GM19455 (cell line): Measurements from ENCODE around the gene ATP5IF1.
A peak's percentile ranks its signal among the peaks of the same experiment; 100 is the strongest.

Source experiments
- ATAC-seq: cut with Tn5 transposase; IDR thresholded peaks from one replicate; pipeline ENCODE4 v1.9.1; 2021; ENCODE audit not compliant: unreplicated experiment

ATP5IF1 gene

DNA sequence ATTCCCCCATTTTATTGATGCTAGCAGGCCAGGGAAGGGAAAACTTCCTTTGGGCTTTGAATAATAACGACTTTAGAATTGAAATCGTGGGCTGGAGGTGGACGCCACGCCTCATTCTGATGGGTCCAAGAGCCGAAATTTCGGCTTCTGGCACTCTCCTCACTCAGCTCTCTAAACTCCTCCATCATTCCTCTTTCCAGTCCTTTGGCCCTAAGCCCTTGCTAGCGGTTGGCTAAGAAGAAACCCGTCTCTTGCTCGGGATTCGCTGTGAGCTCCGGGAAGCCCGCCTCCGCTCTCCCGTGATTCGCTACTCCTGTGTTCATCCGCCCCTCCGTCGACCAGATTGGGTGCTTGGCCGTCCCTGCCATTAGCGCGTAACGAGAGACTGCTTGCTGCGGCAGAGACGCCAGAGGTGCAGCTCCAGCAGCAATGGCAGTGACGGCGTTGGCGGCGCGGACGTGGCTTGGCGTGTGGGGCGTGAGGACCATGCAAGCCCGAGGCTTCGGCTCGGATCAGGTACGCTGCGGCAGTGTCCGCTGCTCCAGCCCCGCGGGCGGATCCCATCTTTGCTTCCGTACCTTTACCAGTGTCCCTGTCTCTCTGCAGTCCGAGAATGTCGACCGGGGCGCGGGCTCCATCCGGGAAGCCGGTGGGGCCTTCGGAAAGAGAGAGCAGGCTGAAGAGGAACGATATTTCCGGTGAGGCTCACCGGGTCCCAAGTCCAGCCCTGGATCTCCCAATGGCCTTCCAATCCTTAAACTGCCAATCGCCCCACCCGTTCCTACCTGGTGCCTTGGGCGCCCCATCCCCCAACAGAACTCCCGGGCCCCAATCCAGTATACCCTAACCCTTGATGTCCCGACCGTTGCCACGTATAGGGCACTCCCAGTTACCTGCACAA lies at the start of gene ATP5IF1:
TSS of gene ATP5IF1 (plus strand) at position 370 of the 901 bp plus-strand sequence. CDS start at position 430, 60 bp downstream.
- peak; percentile 88 for ATAC-seq

DNA sequence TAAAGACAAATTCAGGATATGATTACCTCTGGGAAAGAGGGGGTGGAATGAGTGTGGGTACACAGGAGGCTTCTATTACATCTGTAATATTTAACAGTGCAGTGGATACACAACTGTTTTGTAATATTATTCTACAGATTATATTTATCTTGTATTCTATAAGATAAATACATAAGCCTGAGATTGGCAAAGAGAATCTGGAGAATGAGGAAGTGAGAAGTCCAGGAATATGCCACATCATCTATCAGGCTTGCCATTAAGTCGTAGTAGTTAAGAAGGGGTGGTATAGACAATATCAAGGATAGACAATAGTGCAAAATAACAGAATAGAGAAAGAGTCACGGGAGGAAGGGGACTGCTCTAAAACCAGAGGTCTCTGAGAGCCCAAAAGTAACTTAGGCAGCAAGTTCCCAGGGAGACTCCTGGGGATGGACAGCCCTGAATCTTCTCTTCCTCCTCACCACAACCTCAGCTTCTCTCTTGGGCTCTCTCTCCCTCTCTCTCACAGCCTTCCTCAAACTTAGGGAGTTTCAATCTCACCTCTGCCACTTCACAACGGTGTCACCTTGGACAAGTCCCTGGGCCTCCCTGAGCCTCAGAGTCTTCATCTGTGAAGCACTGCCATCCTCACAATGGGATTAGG lies 45.5 kb upstream of the ATP5IF1 start:
- ATAC-seq = no peak

DNA sequence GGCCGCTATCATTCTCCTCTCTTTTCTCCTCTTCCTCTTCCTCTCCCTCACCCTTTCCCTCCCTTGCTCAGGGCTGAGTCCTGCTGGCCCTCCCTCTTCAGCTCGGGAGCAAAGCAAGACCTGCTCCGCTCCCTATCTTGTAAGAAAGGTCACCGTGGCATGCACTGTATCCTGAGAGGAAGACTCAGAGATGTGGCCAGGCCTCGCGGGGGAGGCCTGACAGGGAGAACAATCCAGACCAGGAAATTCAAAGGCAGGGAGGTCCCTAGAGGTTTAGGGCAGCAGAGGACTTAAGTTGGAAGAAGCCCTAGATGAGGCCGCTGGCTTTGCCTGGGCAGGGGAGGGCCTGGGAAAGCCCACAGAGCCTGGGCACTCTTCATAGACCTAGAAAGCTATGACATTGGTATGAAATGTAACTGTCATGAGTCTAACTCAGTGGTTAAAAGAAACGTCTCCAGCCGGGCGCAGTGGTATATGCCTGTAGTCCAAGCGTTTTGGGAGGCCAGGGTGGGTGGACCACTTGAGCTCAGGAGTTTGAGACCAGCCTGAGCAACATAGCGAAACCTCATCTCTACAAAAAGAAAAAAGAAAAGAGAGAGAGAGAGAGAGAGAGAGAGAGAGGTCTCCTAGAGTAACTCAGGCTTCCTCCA lies 44.8 kb upstream of the ATP5IF1 start:
- ATAC-seq = no peak

GRCh38 chr1:28193701-28194161 lies 42.2 kb upstream of the ATP5IF1 start:
- no peak for ATAC-seq

DNA sequence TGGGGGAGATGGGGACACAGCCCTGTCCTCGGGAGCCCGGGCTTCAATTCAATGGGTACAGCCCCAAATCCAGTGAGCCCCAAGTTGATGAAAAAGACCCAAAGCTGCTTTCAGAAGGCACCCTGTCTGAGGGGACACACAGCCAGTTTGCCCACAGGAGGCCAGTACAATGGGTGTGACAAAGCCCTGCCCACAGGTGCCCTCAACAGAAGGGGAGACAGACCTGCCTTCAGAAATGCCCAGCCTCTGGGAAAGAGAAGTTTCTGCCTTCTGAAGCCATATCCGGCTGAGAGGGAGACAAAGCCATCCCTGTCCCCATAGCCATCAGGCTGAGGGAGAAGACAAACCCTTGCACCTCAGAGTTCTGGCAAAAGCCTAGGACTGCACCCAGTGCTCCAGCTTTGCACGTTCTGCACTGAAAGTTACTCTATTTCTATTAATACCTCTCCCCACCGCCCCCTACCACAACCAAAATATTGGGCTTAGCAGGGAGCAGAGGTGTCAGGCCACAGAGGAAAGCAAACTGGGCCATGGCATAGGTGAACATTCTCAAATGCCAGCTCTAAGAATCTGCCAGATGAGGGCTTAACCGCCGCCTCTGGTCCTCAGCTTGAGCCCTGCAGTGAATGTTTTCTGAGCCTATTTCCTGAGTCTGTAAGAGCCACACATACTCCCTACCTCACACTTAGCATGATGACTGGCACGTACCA lies 41.4 kb upstream of the ATP5IF1 start:
- ATAC-seq = no peak

- ATAC-seq = no peak
Measured at GRCh38 chr1:28195780-28196179, 40.1 kb upstream of the ATP5IF1 start.

DNA sequence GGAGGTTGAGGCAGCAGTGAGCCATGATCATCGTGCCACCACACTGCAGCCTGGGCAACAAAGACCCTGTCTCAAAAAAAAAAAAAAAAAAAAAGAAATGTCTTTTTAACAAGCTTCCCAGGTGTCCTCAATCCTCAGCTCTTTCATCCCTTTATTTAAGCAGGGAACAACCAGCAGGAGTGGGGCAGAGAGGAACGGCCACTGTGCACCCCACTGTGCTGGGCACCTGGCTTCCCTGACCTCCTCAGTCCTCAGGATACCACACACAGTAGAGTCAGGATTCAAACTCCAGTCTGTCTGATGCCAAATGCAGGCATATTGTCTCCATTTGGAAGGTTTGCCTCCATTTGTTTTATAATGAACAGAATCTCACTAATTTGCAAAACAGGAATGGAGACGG lies 39.6 kb upstream of the ATP5IF1 start:
- no peak for ATAC-seq

DNA sequence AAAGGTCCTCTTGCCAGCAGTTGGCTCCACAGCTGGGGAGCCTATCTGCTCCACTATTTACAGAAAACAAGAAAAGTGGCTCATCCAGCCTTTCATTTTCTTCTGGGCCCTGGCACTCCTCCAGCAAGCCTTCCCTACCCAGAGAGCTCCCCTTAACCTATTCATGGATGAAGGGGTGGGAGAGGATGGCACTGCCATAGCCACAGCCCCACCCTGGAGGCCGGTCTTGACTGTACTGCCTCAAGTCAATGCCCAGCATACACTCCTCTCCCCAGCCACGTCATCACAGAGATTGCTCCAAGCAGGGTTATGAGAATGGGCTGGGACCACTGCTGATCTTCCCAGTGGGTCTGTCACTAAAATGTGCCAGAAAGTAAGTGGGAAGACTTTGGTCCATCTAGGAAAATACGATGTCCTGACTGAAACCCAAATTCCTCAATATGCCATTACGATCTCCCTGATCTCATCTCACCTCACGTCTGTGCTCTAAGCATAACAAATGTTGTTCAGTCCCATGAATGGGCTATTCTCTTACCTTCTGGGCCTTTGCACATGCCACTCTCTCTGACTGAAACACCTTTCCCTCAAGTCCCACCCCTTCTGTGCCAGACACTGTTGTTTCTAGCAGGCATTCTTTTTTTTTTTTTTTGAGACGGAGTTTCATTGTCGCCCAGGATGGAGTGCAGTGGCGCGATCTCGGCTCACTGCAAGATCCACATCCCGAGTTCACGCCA lies 38.1 kb upstream of the ATP5IF1 start:
- no peak for ATAC-seq

DNA sequence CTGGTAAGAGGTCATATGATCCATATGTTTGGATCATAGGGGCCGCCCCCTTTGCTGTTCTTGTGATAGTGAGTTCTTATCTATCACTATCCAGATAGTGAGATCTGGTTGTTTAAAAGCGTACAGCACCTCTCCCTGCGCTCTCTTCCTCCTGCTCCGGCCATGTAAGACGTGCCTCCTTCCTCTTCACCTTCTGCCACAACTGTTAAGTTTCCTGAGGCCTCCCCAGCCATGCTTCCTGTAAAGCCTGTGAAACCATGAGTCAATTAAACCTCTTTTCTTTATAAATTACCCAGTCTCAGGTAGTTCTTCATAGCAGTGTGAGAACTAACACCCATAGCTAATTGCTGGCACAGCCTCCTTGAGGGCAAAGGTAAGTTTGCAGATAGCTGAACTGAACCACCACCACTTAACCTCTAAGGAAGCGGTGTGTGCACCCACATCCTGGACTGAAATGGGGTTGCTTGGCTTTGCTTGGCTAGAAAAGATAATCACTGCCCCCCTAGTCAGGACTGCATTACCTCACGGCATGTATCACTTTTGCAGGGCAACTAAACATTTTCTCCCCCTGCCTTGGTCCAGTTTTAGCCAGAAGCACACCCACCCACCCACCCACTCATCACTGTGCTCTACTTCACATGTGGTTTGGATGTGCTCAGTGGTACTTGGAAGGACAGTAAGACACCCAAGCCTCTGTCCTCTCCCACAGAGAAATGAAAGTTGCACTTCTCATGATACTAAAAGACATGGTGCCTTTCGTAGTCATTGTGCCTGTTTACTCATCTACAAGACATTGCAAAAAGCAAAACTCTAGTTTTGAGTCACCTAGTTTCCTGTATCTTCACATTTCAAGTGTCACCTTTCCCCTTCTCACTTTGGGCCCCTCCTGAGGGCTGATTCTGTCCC lies 36.3 kb upstream of the ATP5IF1 start:
- ATAC-seq = peak; percentile 87

DNA sequence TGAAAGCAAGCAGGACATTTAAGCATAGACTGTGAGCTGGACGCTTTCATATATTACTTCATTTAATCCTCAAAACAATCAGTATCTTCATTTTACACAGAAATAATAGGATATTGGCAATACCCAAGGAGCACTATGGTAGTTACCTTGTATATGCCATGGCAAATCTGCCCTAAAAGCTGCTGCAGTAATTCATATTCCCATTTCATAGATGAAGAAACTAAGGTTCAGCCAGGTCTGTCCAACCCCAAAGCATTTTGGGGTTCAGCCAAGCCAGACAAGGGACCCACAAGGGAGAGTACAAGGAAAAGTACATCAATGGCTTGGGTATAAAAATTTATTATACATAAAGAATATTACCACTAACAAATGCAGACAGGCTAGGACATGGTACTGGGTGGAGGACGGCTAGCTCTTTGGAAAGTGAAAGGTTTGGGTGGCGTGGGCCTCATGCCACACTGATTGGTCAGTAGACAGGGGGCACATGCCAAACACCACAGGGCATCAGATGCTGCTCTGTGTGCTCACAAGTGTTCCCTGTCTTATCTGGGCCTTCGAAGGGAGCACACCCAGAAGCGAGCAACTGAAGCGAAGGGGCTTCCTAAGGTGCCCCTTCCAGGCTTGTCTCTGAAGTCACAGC lies 35.6 kb upstream of the ATP5IF1 start:
- no peak for ATAC-seq

DNA sequence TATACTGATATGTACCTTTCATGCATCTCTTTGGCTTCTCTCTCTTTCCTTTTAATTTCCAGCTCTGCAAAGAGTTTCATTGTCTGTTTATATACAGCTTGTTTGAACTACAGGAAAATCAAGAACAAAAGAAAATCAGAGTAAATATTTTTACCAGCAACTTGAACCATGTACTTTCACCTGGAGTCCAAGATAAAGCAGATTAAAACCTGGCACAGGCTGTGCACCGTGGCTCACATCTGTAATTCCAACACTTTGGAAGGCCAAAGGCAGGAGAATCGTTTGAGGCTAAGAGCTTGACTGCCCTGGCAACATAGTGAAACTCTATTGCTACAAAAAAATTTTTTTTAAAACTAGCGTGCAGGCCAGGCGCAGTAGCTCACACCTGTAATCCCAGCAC lies 30.7 kb upstream of the ATP5IF1 start:
- no peak for ATAC-seq

GRCh38 chr1:28208818-28209441 lies 27.0 kb upstream of the ATP5IF1 start:
- ATAC-seq = no peak

DNA sequence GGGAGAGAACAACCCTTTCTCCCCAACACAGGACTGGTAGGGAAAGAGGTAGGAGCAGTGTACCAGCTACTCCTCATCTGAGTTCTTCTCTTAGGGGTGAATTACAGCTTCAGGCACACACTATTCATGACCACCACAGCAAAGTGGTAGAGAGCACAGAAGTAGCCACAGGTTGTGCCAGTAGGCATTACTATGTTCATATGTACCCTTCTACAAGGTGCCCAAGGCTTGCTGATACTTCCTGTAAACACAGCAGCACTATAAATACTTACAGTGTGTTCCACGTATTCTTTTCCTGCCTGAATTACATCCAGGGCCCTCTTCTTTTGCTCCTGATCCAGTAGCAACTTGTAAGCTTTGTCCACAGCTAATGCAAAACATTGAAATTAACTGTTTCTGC lies 26.2 kb upstream of the ATP5IF1 start:
- no peak for ATAC-seq

- ATAC-seq = no peak
Measured at GRCh38 chr1:28213315-28213714, 22.6 kb upstream of the ATP5IF1 start.

- ATAC-seq = no peak
Measured at GRCh38 chr1:28229089-28229488, 6.8 kb upstream of the ATP5IF1 start.

DNA sequence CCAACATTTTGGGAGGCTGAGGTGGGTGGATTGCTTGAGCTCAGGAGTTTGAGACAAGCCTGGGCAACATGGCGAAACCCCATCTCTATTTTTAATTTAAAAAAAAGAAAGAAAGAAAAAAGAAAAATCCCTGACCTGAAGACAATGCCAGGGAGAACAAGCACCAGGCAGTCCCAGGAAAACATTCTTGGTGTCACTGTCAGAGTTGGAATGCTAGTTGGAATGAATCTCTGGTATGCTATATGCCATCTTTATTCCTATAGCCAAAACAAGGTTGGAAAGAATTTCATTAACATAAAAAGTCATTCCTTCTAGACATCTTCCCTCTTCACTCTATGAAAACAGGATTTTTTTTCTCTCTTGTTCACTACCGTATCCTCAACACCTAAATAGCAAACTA lies 5.9 kb upstream of the ATP5IF1 start:
- no peak for ATAC-seq

- peak; percentile 62 for ATAC-seq
Measured at GRCh38 chr1:28232558-28233263, 3.2 kb upstream of the ATP5IF1 start, which contains the start of gene DNAJC8. TSS of gene DNAJC8 (minus strand) at chr1:28233029. CDS start at chr1:28232998, 31 bp downstream.

DNA sequence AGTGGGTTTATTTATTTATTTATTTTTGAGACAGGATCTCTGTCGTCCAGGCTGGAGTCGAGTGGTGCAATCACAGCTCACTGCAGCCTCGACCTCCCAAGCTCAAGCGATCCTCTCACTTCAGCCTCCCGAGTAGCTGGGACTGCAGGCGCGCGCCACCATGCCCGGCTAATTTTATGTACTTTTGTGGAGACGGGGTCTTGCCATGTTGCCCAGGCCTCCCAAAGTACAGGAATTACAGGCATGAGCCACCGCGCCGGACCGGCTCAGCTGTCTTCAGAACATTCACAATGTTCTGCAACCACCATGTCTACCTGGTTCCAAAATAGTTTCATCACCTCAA lies 2.7 kb upstream of the ATP5IF1 start:
- no peak for ATAC-seq
